Testis (tissue), 3 donors: ENCODE results near the gene MBTD1. TPM values are rescaled to one million over a fixed set of nuclear protein-coding genes. Genes with fewer than 3 reads are reported as not detected.
"Not testable (repeated sequence)": the region's sequence is repeated elsewhere in the genome, so short reads cannot be mapped to it uniquely, and the experiment has no call there.

ENCODE experiments used
- DNase-seq: peaks from one replicate; pipeline ENCODE4 v3.0.0-alpha.2; 2019
- H3K27ac ChIP-seq, 2 donors: fragments of 200-600 bp; sonication (generic); one replicate each; pipeline ENCODE4 v1.5.1; 2019
- H3K27me3 ChIP-seq: fragments of 200-600 bp; sonication (generic); one replicate; pipeline ENCODE4 v1.5.1; 2019
- H3K36me3 ChIP-seq: fragments of 200-600 bp; sonication (generic); one replicate; pipeline ENCODE4 v1.5.1; 2017; ENCODE audit warnings: low read depth; ENCODE audit errors: missing control alignments
- H3K4me1 ChIP-seq: fragments of 200-600 bp; sonication (generic); one replicate; pipeline ENCODE4 v1.5.1; 2019
- H3K4me3 ChIP-seq, 2 donors: fragments of 200-600 bp; sonication (generic); one replicate each; pipeline ENCODE4 v1.5.1; 2017 to 2019
- H3K9me3 ChIP-seq: fragments of 200-600 bp; sonication (generic); one replicate; pipeline ENCODE4 v1.5.1; 2017
- CTCF ChIP-seq, 3 experiments: fragments of 450-650 bp in 2 of 3; fragments of 200-600 bp in 1 of 3; sonication (generic) in 1 of 3; IDR thresholded peaks; one replicate each; pipeline ENCODE4 v1.5.1; 2016 to 2019; ENCODE audit warnings: antibody characterized with exemption in 3 of 3, mild to moderate bottlenecking in 2 of 3, moderate library complexity in 1 of 3
- POLR2A ChIP-seq: fragments of 450-650 bp; IDR thresholded peaks from one replicate; pipeline ENCODE4 v1.6.1; 2017; ENCODE audit warnings: antibody characterized with exemption, mild to moderate bottlenecking, moderate library complexity
- WGBS, 2 donors: methylation state at CpG; one replicate each; pipeline ENCODE4 v1.1.5; 2018; 5-methylcytosine and 5-hydroxymethylcytosine counted together
- intact Hi-C: fragments of 100-400 bp; cut with DNase I; formaldehyde crosslinking; loops from one replicate; pipeline ENCODE4 v1.15.1; 2023; ENCODE audit warnings: low total_unique reads
- polyA plus RNA-seq: library from polyadenylated mRNA; stranded (reverse); fragments of 350-450 nt; fragmentation: Illumina TruSeq; extraction: RNeasy Lipid Tissue Mini Kit (QIAGEN cat#74804); gene quantifications from one replicate; pipeline ENCODE4 v1.2.3, GENCODE V29; 2014; ENCODE audit warnings: low read depth, low replicate concordance; ENCODE audit not compliant: insufficient read depth
- total RNA-seq, 2 donors: library from RNA; depleted of rRNA; stranded (reverse); fragments of >200 nt; gene quantifications; one replicate each; pipeline ENCODE4 v1.2.3, GENCODE V29; 2016

MBTD1 gene
- total and polyA plus RNA-seq, 3 donors from 2014 or later: 49.1 to 68.3 (median 55.2) TPM

GRCh38 chr17:51230306-51230705, 29.5 kb downstream of the MBTD1 start:
- intact Hi-C loops: no loop called here
- DNase-seq: no peak
- Histone ChIP-seq H3K27ac (no peak overlapping the region), H3K27me3 (no peaks in the 10 kb centered on the region), H3K4me3 (no peak overlapping the region), H3K36me3 (no peaks in the 10 kb centered on the region), H3K4me1 (no peaks in the 10 kb centered on the region), H3K9me3 (no peaks in the 10 kb centered on the region)
- WGBS, 2 donors: 84 to 92% methylated on average over 4 of the region's 4 CpGs
- TF ChIP-seq CTCF (IDR thresholded peaks at IDR 0.05) (no peak), POLR2A (no peak)

- Histone ChIP-seq H3K4me1 (no peaks in the 10 kb centered on the region), H3K36me3 (no peaks in the 10 kb centered on the region), H3K27ac (no peak overlapping the region), H3K27me3 (no peaks in the 10 kb centered on the region), H3K9me3 (no peaks in the 10 kb centered on the region), H3K4me3 (no peak overlapping the region)
- DNase-seq: no peak
- intact Hi-C loops: no loop called here
- TF ChIP-seq POLR2A (no peak), CTCF (IDR thresholded peaks at IDR 0.05) (no peak)
- 94 to 97% methylated on average over 3 of the region's 3 CpGs for WGBS, 2 donors
Observed at GRCh38 chr17:51229889-51230288, 30.0 kb downstream of the MBTD1 start.

- intact Hi-C loops: no loop called here
- no peaks in the 10 kb centered on the region for H3K4me1 ChIP-seq
- WGBS, 2 donors: 65 to 72% methylated on average over 4 of the region's 4 CpGs
- H3K27me3 ChIP-seq: no peaks in the 10 kb centered on the region
- H3K27ac ChIP-seq: no peak overlapping the region
- no peak for TF ChIP-seq POLR2A
- TF ChIP-seq CTCF (IDR thresholded peaks at IDR 0.05): no peak
- no peaks in the 10 kb centered on the region for H3K9me3 ChIP-seq
- H3K36me3 ChIP-seq: no peaks in the 10 kb centered on the region
- no peak for DNase-seq
- H3K4me3 ChIP-seq: no peak overlapping the region
Observed at GRCh38 chr17:51228161-51228560, 31.7 kb downstream of the MBTD1 start.

GRCh38 chr17:51225523-51225922, 34.3 kb downstream of the MBTD1 start:
- H3K27me3 ChIP-seq, H3K36me3 ChIP-seq, H3K27ac ChIP-seq, H3K4me3 ChIP-seq, H3K4me1 ChIP-seq, intact Hi-C loops, DNase-seq, H3K9me3 ChIP-seq: not testable (repeated sequence)
- WGBS, 2 donors: 86% methylated on average over 7 of the region's 7 CpGs

GRCh38 chr17:51224402-51225262, 35.2 kb downstream of the MBTD1 start:
- no peak for DNase-seq
- intact Hi-C loops: no loop called here
- Histone ChIP-seq H3K36me3 (no peaks in the 10 kb centered on the region), H3K27me3 (no peaks in the 10 kb centered on the region), H3K9me3 (no peaks in the 10 kb centered on the region), H3K4me1 (no peaks in the 10 kb centered on the region), H3K4me3 (no peak overlapping the region), H3K27ac (no peak overlapping the region)
- WGBS, 2 donors: 46 to 48% methylated on average over 10 of the region's 10 CpGs
- TF ChIP-seq POLR2A: no peak
- TF ChIP-seq CTCF (IDR thresholded peaks at IDR 0.05): no peak
